Thyroid gland (tissue), 4 donors: Measurements from ENCODE around the gene LAMA4. TPM values are rescaled to one million over a fixed set of nuclear protein-coding genes. Genes with fewer than 3 reads are reported as not detected.

Experiments
- DNase-seq, 2 donors: peaks; one replicate each; pipeline ENCODE4 v3.0.0-alpha.2; 2019
- H3K27ac ChIP-seq, 3 donors: fragments of 200-600 bp; sonication (generic); 1 replicate in 2 of 3; 2 replicates in 1 of 3; pipeline ENCODE4 v1.5.1; 2016 to 2019; ENCODE audit warnings: mild to moderate bottlenecking in 1 of 3, moderate library complexity in 1 of 3
- H3K27me3 ChIP-seq: fragments of 200-600 bp; sonication (generic); one replicate; pipeline ENCODE4 v1.5.1; 2019
- H3K36me3 ChIP-seq, 2 donors: fragments of 200-600 bp; sonication (generic); one replicate each; pipeline ENCODE4 v1.5.1; 2016 to 2019
- H3K4me1 ChIP-seq, 2 donors: fragments of 200-600 bp; sonication (generic); one replicate each; pipeline ENCODE4 v1.5.1; 2017 to 2019
- H3K4me3 ChIP-seq, 3 donors: fragments of 200-600 bp; sonication (generic); replicated peaks in 1 of 3; 1 replicate in 2 of 3; 2 replicates in 1 of 3; pipeline ENCODE4 v1.5.1; 2016; ENCODE audit warnings: mild to moderate bottlenecking in 1 of 3
- H3K9me3 ChIP-seq: fragments of 200-600 bp; sonication (generic); one replicate; pipeline ENCODE4 v1.5.1; 2017
- CTCF ChIP-seq, 6 experiments: fragments of 200-600 bp in 3 of 6; fragments of 450-650 bp in 3 of 6; sonication (generic) in 3 of 6; IDR thresholded peaks; one replicate each; pipeline ENCODE4 v1.5.1; 2016 to 2019; ENCODE audit warnings: antibody characterized with exemption in 6 of 6, mild to moderate bottlenecking in 2 of 6, inconsistent platforms in 1 of 6, moderate library complexity in 1 of 6
- POLR2A ChIP-seq, 2 donors: fragments of 450-650 bp; IDR thresholded peaks; one replicate each; pipeline ENCODE4 v1.6.1; 2017; ENCODE audit warnings: antibody characterized with exemption in 2 of 2, mild to moderate bottlenecking in 2 of 2, moderate library complexity in 1 of 2
- WGBS, 2 donors: methylation state at CpG; one replicate each; pipeline ENCODE4 v1.1.5; 2017; 5-methylcytosine and 5-hydroxymethylcytosine counted together
- intact Hi-C: fragments of 100-400 bp; cut with DNase I; formaldehyde crosslinking; loops from one replicate; pipeline ENCODE4 v1.15.1; 2023
- total RNA-seq, 4 donors: library from RNA; depleted of rRNA; stranded (reverse); fragments of >200 nt; gene quantifications; one replicate each; pipeline ENCODE4 v1.2.3, GENCODE V29; 2016

Gene LAMA4
- total RNA-seq, 4 donors from 2014 or later, result 29.9 to 40.0 (median 35.3) TPM

- no peaks in the 10 kb centered on the region for H3K9me3 ChIP-seq
- DNase-seq, result no peak
- no peaks in the 10 kb centered on the region for H3K27me3 ChIP-seq
- H3K4me1 ChIP-seq, result peaks cover 0 to 11% of the 10 kb centered on the region in 2 donors
- H3K36me3 ChIP-seq, result no peaks in the 10 kb centered on the region
- H3K4me3 ChIP-seq, result no peak overlapping the region
- TF ChIP-seq POLR2A (IDR thresholded peaks at IDR 0.05), result no peak
- TF ChIP-seq CTCF (IDR thresholded peaks at IDR 0.05), result no peak
- intact Hi-C loops, result no loop called here
- H3K27ac ChIP-seq, result no peak overlapping the region
- 95 to 96% methylated on average over 4 of the region's 4 CpGs for WGBS, 2 donors
Measured at GRCh38 chr6:112207131-112207530, 47.2 kb downstream of the LAMA4 start.

- peaks cover 0 to 11% of the 10 kb centered on the region in 2 donors for H3K4me1 ChIP-seq
- H3K4me3 ChIP-seq, result no peak overlapping the region
- DNase-seq, result no peak
- no peak for TF ChIP-seq CTCF (IDR thresholded peaks at IDR 0.05)
- no peak for TF ChIP-seq POLR2A (IDR thresholded peaks at IDR 0.05)
- H3K9me3 ChIP-seq, result no peaks in the 10 kb centered on the region
- intact Hi-C loops, result no loop called here
- H3K36me3 ChIP-seq, result no peaks in the 10 kb centered on the region
- H3K27ac ChIP-seq, result peak overlapping the region in 1 of 3 donors; percentile 18
- no peaks in the 10 kb centered on the region for H3K27me3 ChIP-seq
Measured at GRCh38 chr6:112206110-112206458, 48.3 kb downstream of the LAMA4 start.

GRCh38 chr6:112205427-112206109 is 48.8 kb downstream of the LAMA4 start:
- intact Hi-C loops, result no loop called here
- Histone ChIP-seq H3K9me3 (no peaks in the 10 kb centered on the region), H3K27ac (peak overlapping the region in 2 of 3 donors; percentile 3 to 18)

GRCh38 chr6:112204350-112204706 is 50.0 kb downstream of the LAMA4 start:
- intact Hi-C loops, result no loop called here
- no peak overlapping the region for H3K4me3 ChIP-seq
- no peak for DNase-seq
- no peaks in the 10 kb centered on the region for H3K27me3 ChIP-seq
- peaks cover 0 to 11% of the 10 kb centered on the region in 2 donors for H3K4me1 ChIP-seq
- no peaks in the 10 kb centered on the region for H3K36me3 ChIP-seq
- no peak overlapping the region for H3K27ac ChIP-seq
- 74 to 84% methylated on average over 4 of the region's 4 CpGs for WGBS, 2 donors
- no peaks in the 10 kb centered on the region for H3K9me3 ChIP-seq
- TF ChIP-seq POLR2A (IDR thresholded peaks at IDR 0.05) (no peak), CTCF (IDR thresholded peaks at IDR 0.05) (no peak)

More at GRCh38 chr6:112205427-112206109, 48.8 kb downstream of the LAMA4 start:
- TF ChIP-seq POLR2A (IDR thresholded peaks at IDR 0.05) (no peak), CTCF (IDR thresholded peaks at IDR 0.05) (no peak)
- Histone ChIP-seq H3K4me3 (no peak overlapping the region), H3K4me1 (peaks cover 0 to 11% of the 10 kb centered on the region in 2 donors), H3K36me3 (no peaks in the 10 kb centered on the region), H3K27me3 (no peaks in the 10 kb centered on the region)
- DNase-seq, result no peak
- WGBS, 2 donors, result 90 to 91% methylated on average over 5 of the region's 5 CpGs

- peaks cover 0 to 11% of the 10 kb centered on the region in 2 donors for H3K4me1 ChIP-seq
- TF ChIP-seq POLR2A (IDR thresholded peaks at IDR 0.05), result no peak
- no peak for TF ChIP-seq CTCF (IDR thresholded peaks at IDR 0.05)
- no peak for DNase-seq
- H3K27ac ChIP-seq, result peak overlapping the region in 1 of 3 donors; percentile 30
- no peaks in the 10 kb centered on the region for H3K27me3 ChIP-seq
- intact Hi-C loops, result no loop called here
- H3K4me3 ChIP-seq, result no peak overlapping the region
- H3K9me3 ChIP-seq, result no peaks in the 10 kb centered on the region
- WGBS, 2 donors, result 68 to 74% methylated on average over 6 of the region's 6 CpGs
- H3K36me3 ChIP-seq, result no peaks in the 10 kb centered on the region
Measured at GRCh38 chr6:112203577-112204349, 50.6 kb downstream of the LAMA4 start.
